G401.6 (cell line): ENCODE measurements around the gene UVRAG.
"Not testable (repeated sequence)": the region's sequence is repeated elsewhere in the genome, so short reads cannot be mapped to it uniquely, and the experiment has no call there.

Source experiments
- FAIRE-seq: peaks from 2 replicates; lab custom pipeline; 2012; peaks lifted over from hg19 to GRCh38; lab: Jason Lieb, UNC

The UVRAG gene

GRCh38 chr11:75880343-75880742 lies 65.3 kb downstream of the UVRAG start:
- FAIRE-seq, result not testable (repeated sequence)

GRCh38 chr11:75884321-75884720 lies 69.3 kb downstream of the UVRAG start:
- no peak for FAIRE-seq

GRCh38 chr11:75888416-75888815 lies 73.4 kb downstream of the UVRAG start:
- FAIRE-seq, result no peak

- no peak for FAIRE-seq
Measured at GRCh38 chr11:75891947-75892739, 77.1 kb downstream of the UVRAG start.

GRCh38 chr11:75893251-75893650 lies 78.2 kb downstream of the UVRAG start:
- FAIRE-seq, result no peak

GRCh38 chr11:75894036-75894585 lies 79.1 kb downstream of the UVRAG start:
- no peak for FAIRE-seq

GRCh38 chr11:75896843-75897419 lies 81.9 kb downstream of the UVRAG start:
- FAIRE-seq, result peak; percentile 98

GRCh38 chr11:75898871-75899270 lies 83.9 kb downstream of the UVRAG start:
- no peak for FAIRE-seq

GRCh38 chr11:75899806-75900205 lies 84.8 kb downstream of the UVRAG start:
- no peak for FAIRE-seq

- FAIRE-seq, result no peak
Measured at GRCh38 chr11:75900848-75901247, 85.8 kb downstream of the UVRAG start.

- no peak for FAIRE-seq
Measured at GRCh38 chr11:75902631-75903030, 87.6 kb downstream of the UVRAG start.

- FAIRE-seq, result no peak
Measured at GRCh38 chr11:75903276-75903675, 88.3 kb downstream of the UVRAG start.

- FAIRE-seq, result no peak
Measured at GRCh38 chr11:75905434-75905833, 90.4 kb downstream of the UVRAG start.

- FAIRE-seq, result no peak
Measured at GRCh38 chr11:75907906-75908527, 93.0 kb downstream of the UVRAG start.

GRCh38 chr11:75910426-75911145 lies 95.6 kb downstream of the UVRAG start:
- FAIRE-seq, result no peak

- FAIRE-seq, result no peak
Measured at GRCh38 chr11:75911459-75911858, 96.4 kb downstream of the UVRAG start.

GRCh38 chr11:75913984-75914383 lies 99.0 kb downstream of the UVRAG start:
- no peak for FAIRE-seq

- no peak for FAIRE-seq
Measured at GRCh38 chr11:75916882-75917281, 101.9 kb downstream of the UVRAG start.

- no peak for FAIRE-seq
Measured at GRCh38 chr11:75918331-75918730, 103.3 kb downstream of the UVRAG start.

- no peak for FAIRE-seq
Measured at GRCh38 chr11:75919525-75919924, 104.5 kb downstream of the UVRAG start.

GRCh38 chr11:75920848-75921247 lies 105.8 kb downstream of the UVRAG start:
- FAIRE-seq, result no peak

GRCh38 chr11:75921808-75922207 lies 106.8 kb downstream of the UVRAG start:
- peak; percentile 76 for FAIRE-seq
